Right renal pelvis (tissue), 4 donors: ENCODE results near the gene FAHD2B. TPM values are rescaled to one million over a fixed set of nuclear protein-coding genes. Genes with fewer than 3 reads are reported as not detected.
"Not testable (repeated sequence)": the region's sequence is repeated elsewhere in the genome, so short reads cannot be mapped to it uniquely, and the experiment has no call there.

Source experiments
- DNase-seq, 4 donors: peaks; one replicate each; pipeline ENCODE4 v3.0.0-alpha.2; 2013; ENCODE audit warnings: low read depth in 4 of 4, low spot score in 3 of 4, missing footprints in 1 of 4
- polyA plus RNA-seq, 4 donors: library from polyadenylated mRNA; unstranded; fragments of 120-200 nt; gene quantifications; one replicate each; pipeline ENCODE4 v1.2.1, GENCODE V29; 2013; ENCODE audit not compliant: insufficient read length in 4 of 4

Gene FAHD2B
- 10 to 100 TPM; 20.8 to 27.3 (median 24.2) TPM for polyA plus RNA-seq

DNA sequence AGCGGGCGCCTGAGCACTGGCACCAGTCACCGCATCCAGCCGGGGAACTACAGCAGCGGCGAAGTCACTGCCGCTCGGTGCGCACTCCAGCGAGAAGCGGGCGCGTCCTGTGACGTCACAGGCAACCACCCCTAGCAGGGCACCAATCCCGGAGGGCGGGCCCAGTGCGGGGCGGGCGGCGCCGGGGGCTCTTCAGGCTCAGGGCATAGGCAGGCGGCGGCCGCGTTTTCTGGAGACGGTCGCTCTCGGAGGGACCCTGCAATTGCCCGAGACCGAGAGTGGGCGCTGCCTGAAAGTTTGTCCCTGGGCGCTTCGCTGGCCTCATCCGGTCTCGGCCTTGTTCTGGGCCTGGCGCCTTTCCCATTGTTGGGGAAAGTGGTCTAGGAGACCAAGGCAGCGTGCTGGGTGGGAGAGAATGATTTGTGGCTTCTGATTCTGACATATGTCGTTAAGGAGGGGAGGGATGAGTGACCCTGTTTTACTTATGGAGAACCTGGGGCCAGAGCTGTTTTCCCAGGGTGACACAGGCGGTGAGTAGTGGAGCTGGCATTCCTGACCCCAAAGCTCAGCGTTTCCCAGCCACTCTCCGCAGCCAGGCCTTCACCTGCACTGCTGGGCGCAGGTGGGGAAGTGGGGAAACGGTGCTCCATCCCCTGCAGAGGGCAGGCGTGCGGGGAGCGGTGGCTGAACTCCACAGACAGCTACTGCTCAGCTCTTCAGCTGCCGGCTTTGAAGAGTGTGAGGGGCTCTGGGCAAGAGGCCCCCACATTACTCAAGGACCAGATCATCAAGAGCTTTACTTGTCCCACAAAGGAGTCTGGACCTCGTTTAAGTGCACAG lies at the start of gene FAHD2B:
FAHD2B (minus strand) TSS at position 111 of the 840 bp plus-strand sequence. CDS start 3,176 bp downstream, outside the sequence.
- peak in 3 of 4 donors; percentile 33 to 57 (median 43) for DNase-seq

DNA sequence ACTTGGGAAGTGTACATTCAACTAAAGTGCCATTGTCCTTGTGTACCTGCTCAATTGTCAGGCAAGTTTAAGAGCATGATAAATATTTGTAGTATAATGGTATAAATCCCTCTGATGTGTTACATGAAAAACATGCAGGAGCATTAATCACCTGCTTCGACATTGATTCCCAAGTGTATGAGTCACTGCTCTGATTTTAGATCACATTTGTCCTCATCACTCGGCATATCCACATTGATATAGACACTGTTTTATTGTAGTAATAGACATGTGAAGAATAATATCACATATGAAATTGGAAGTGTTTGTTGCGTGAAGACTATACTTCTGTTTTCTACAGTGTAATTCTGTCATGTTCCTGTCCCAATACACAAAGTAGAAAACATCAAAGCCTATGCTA lies 49.3 kb upstream of the FAHD2B start:
- DNase-seq = not testable (repeated sequence)

- not testable (repeated sequence) for DNase-seq
These were observed 34.4 kb upstream of the FAHD2B start for GRCh38 chr2:97129090-97129489.

DNA sequence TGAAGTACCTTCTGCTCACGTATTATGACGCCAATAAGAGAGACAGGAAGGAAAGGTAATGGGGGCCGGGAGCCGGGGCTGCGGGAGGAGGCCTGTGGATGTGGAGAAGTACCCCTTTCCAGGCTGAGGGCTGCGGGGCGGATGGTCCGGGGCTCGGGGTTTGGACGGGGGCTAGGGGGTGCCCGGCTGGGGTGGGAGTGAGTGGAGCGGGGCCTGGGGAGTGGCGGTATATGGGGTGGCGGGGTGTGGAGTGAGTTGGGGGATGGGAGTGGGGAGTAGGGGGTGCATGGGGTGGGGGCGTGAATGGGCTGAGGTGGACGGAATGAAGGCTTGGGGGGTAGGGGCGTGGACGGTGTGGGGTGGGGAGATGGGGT lies 19.2 kb upstream of the FAHD2B start:
- not testable (repeated sequence) for DNase-seq

DNA sequence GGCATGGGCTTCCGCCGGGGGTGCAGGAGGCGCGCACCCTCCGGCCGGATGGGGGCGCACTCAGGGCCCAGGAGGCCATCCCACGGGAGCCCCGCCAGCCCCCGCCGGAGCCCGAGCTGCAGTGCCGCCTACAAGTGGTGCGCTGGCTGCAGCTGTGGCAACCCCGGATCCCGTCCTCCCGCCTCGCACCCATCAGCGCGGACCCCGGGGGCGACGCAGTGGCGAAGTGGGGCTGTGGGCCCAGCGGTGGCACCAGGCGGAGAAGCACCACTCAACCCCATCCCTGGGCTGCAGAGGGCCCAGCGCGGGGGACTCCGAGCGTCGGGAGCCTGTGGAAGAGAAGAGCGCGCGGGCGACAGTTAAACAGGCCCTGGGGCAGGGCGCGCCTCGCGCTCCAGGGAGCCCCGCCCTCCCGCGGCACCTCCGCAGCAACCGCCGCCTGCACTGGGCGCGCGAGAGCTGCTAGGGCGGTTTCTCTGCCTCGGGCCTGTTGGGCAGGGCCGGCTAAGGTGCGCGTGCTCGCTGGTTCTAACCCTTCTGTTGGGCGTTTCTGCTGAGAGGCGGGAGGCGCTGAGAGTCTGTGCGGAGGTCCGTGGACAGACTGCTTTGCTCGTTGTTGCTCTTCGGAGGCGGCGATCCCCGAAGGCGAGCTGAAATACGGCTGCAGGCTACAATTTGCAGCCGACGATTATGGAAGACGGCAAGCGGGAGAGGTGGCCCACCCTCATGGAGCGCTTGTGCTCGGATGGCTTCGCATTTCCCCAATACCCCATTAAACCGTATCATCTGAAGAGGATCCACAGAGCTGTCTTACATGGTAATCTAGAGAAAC lies 18.6 kb upstream of the FAHD2B start, which contains the start of gene ANKRD36:
ANKRD36 (plus strand) TSS at position 104 of the 832 bp plus-strand sequence; CDS start at position 691, 587 bp downstream.
- DNase-seq = peak in 3 of 4 donors; percentile 55 to 75 (median 63)

DNA sequence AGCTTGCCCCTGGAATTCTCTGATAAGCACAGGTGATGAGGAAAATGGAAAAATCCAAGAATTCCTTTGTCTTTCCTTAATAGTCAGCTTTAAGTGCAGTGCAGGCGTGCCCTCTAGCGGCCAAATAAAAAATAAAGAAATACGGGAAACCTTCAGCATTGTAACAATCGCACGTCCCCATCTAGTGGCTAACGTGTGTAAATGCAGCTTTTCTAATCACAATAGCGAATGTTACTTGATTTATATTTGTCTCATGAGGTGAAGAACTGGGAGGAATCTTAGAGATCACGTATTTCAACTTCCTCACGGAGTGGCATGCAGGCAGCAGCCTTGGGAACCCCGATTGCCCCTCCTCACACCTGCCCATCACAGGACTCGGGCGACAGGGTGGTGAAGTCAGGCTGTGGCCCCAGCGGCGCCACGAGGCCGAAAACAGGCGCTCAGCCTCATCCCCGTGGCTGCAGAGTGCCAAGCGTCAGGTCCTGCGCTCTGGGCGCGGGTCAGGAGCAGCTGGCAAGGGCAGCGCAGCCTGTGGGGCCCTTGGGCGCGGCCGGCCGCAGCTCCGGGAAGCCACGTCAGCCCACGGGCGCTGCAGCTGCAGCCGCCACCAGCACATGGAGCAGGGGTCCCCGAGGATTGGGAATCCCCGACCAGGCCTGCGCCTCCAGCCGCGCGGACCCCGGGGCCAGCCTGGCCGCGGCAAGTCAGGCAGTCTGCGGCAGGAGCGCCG lies 17.8 kb upstream of the FAHD2B start:
- DNase-seq = peak in 2 of 4 donors; percentile 18 to 37

DNA sequence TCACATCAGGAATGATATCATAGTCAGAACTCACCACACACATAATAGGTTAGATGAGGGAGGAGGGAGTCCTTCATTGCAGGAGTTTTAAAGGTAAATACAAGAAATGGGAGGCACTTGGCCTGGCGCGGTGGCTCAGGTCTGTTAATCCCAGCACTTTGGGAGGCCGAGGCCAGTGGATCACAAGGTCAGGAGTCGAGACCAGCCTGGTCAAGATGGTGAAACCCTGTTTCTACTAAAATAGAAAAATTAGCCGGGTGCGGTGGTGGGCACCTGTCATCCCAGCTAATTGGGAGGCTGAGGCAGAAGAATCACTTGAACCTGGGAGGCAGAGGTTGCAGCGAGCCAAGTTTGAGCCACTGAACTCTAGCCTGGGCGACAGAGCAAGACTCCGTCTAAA lies 16.6 kb upstream of the FAHD2B start:
- DNase-seq = not testable (repeated sequence)

GRCh38 chr2:97106878-97107277 lies 12.2 kb upstream of the FAHD2B start:
- DNase-seq = not testable (repeated sequence)

DNA sequence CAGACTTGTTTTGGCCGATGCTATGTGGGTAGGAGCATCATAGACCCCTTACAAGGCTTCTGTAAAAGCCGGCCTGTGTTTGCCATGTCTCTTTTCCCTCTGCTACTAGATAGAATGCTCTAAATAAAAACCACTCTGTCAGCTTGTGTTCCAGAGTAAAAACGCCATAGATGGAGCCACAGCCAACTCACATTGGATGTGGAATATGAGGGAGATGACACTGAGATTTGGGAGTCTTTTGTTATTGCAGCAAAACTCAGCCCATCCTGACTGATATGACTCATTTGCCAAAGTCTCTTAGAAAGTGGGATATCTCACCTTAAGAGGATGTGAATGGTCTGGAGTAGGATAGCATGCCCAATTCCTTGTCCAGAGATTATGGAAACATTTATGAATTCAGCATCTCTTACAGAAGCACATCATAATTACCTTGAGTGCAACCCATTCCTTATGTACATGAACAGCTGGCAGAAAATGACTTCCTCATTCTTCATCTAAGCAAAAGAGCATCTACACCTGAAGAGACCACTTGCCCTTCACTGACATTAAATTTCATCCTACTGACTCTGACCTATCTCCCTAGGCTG lies 4.2 kb upstream of the FAHD2B start:
- DNase-seq = not testable (repeated sequence)

DNA sequence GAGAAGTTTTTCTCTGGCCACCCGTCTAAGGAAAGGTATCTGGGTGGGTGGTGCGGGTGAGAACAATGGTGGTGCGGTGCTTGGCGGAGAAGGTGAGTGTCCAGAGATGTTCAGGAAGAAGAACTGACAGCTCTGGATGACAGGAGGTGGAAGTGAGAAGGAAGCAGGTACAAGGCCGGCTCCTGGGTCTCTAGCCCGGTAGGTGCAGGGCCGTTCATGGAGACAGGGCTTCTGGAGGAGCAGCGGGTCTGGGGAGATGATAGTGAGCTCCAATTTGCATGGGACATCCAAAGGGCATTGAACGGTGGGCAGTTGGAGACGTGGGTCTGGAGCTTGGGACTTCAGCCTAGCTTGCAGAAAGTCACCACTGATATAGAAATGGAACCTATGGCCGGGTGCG lies 979 bp upstream of the FAHD2B start:
- DNase-seq = no peak

GRCh38 chr2:97093983-97094771 lies 505 bp downstream of the FAHD2B start:
- not testable (repeated sequence) for DNase-seq

GRCh38 chr2:97092946-97093345 lies 1.7 kb downstream of the FAHD2B start:
- not testable (repeated sequence) for DNase-seq

- not testable (repeated sequence) for DNase-seq
These were observed 6.0 kb downstream of the FAHD2B start for GRCh38 chr2:97088706-97089105.

DNA sequence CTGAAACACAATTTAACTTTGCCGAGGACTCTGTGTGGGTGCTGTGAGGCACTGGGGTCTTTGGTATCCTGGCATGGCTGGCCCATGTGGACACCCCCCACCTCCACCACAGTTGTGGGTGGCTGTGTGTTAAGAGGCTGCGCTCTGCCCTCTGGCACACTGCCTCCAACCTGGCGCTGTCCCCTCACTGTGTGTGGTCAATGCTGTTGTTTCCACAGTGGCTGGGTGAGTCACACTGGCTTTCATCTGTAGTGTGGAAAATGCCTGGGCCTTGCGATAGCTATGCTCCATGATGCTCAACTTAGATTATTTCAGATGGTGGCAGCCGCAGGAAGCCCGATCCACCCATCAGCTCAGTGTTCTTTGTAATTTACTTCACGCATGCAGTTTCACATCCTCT lies 9.6 kb downstream of the FAHD2B start:
- not testable (repeated sequence) for DNase-seq

GRCh38 chr2:97083516-97083915 lies 11.2 kb downstream of the FAHD2B start:
- not testable (repeated sequence) for DNase-seq

GRCh38 chr2:97082206-97082605 lies 12.5 kb downstream of the FAHD2B start:
- not testable (repeated sequence) for DNase-seq

DNA sequence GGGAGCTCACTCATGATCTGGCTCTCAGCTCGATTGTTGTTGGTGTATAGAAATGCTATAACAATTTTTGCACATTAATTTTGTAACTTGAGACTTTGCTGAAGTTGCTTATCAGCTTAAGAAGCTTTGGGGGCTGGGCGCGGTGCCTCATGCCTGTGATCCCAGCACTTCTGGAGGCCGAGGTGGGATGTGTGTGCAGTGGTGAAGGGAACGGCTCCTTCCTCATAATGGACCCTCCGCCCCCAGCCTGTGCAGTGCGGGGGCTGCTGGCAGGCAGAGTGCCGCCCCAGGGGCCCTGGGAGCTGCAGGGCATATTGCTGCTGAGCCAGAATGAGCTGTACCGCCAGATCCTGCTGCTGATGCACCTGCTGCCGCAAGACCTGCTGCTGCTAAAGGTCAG lies 13.8 kb downstream of the FAHD2B start:
- DNase-seq = not testable (repeated sequence)

- not testable (repeated sequence) for DNase-seq
These were observed 17.5 kb downstream of the FAHD2B start for GRCh38 chr2:97077213-97077612.

- not testable (repeated sequence) for DNase-seq
These were observed 23.8 kb downstream of the FAHD2B start for GRCh38 chr2:97070915-97071314.
